HCT116 (cell line): Measurements from ENCODE around the gene CCS. TPM values are rescaled to one million over a fixed set of nuclear protein-coding genes. Genes with fewer than 3 reads are reported as not detected.

Experiments
- ATAC-seq: fragments of 200-7000 bp; cut with Tn5 transposase; 2 replicates; pipeline ENCODE4 v1.9.1; 2020; ENCODE audit warnings: mild to moderate bottlenecking, moderate library complexity
- BruUV-seq: library from RNA; stranded (reverse); fragments of 400-500 nt; replicated peaks from 2 replicates; lab custom pipeline; 2021; lab: Mats Ljungman, UMichigan
- CTCF ChIA-PET: fragments of 300-600 bp; sonication (Branson Sonifier 250); formaldehyde crosslinking; loops from one replicate; lab custom pipeline; 2021; ENCODE audit warnings: antibody characterized with exemption; lab: Charles Lee
- POLR2A ChIA-PET: fragments of 300-600, 350-600 bp; sonication (Branson Sonifier 250); formaldehyde crosslinking; loops from one replicate; lab custom pipeline; 2021; ENCODE audit warnings: antibody characterized with exemption; lab: Charles Lee
- RAD21 ChIA-PET, 2 experiments: fragments of 300-600 bp; sonication (Branson Sonifier 250); formaldehyde crosslinking; loops; one replicate each; lab custom pipeline; 2023; ENCODE audit warnings: low total read pairs in 2 of 2; ENCODE audit not compliant: uncharacterized antibody in 2 of 2, unreplicated experiment in 2 of 2, low non-redundant PET in 1 of 2; lab: Charles Lee
- DNase-seq: peaks from one replicate; pipeline ENCODE4 v3.0.0-alpha.2; 2010; ENCODE audit warnings: low read depth, low spot score
- H2AFZ ChIP-seq: fragments of 200-600 bp; shearing (Covaris generic), sonication (generic); 2 replicates; pipeline ENCODE4 v1.6.1; 2017; ENCODE audit warnings: low read depth, mixed run types, mixed read lengths, antibody characterized with exemption, low read length; ENCODE audit not compliant: poor library complexity, severe bottlenecking
- H3K27ac ChIP-seq: 2 replicates; pipeline ENCODE4 v1.5.1; 2012; ENCODE audit warnings: low read depth, low read length
- H3K27me3 ChIP-seq: fragments of 200-600 bp; sonication (generic); 2 replicates; pipeline ENCODE4 v1.6.1; 2016; ENCODE audit warnings: mixed run types, low read length, mixed read lengths; ENCODE audit not compliant: insufficient read depth
- H3K36me3 ChIP-seq, 2 experiments: fragments of 200-500 bp in 1 of 2; fragments of 200-600 bp in 1 of 2; sonication (Bioruptor generic) in 1 of 2; sonication (generic) in 1 of 2; 2 replicates each; pipeline versions ENCODE4 v1.5.1 to v1.6.1; 2014 to 2016; ENCODE audit warnings: low read length in 2 of 2, inconsistent platforms in 1 of 2, mixed read lengths in 1 of 2, mixed run types in 1 of 2; ENCODE audit not compliant: insufficient read depth in 2 of 2, control insufficient read depth in 1 of 2
- H3K4me1 ChIP-seq, 2 experiments: fragments of 200-600 bp in 1 of 2; sonication (generic) in 1 of 2; 2 replicates each; pipeline versions ENCODE4 v1.5.1 to v1.6.1; 2012 to 2017; ENCODE audit warnings: low read length in 2 of 2, inconsistent platforms in 1 of 2, mild to moderate bottlenecking in 1 of 2, mixed read lengths in 1 of 2, mixed run types in 1 of 2, moderate library complexity in 1 of 2; ENCODE audit not compliant: insufficient read depth in 2 of 2, control insufficient read depth in 1 of 2
- H3K4me2 ChIP-seq: fragments of 200-600 bp; sonication (generic); 2 replicates; pipeline ENCODE4 v1.6.1; 2017; ENCODE audit warnings: mixed run types, low read length, mixed read lengths
- H3K4me3 ChIP-seq, 2 experiments: fragments of 200-600 bp in 1 of 2; sonication (generic) in 1 of 2; replicated peaks in 1 of 2; 2 replicates each; pipeline ENCODE4 v1.5.1; 2011 to 2016; ENCODE audit warnings: low read length in 2 of 2, control low read depth in 1 of 2, low read depth in 1 of 2, mild to moderate bottlenecking in 1 of 2, mixed read lengths in 1 of 2, mixed run types in 1 of 2
- H3K79me2 ChIP-seq: fragments of 200-600 bp; sonication (generic); 2 replicates; pipeline ENCODE4 v1.6.1; 2017; ENCODE audit warnings: mild to moderate bottlenecking, mixed run types, low read length, moderate library complexity, mixed read lengths; ENCODE audit not compliant: insufficient read depth
- H3K9ac ChIP-seq: fragments of 200-600 bp; sonication (generic); 2 replicates; pipeline ENCODE4 v1.6.1; 2016; ENCODE audit warnings: low read length, mixed read lengths
- H3K9me2 ChIP-seq: fragments of 200-600 bp; sonication (generic), shearing (Covaris generic); 2 replicates; pipeline ENCODE4 v1.6.1; 2017; ENCODE audit warnings: mixed run types, mild to moderate bottlenecking, moderate library complexity; ENCODE audit not compliant: insufficient read depth
- H3K9me3 ChIP-seq, 2 experiments: fragments of 200-500 bp in 1 of 2; fragments of 200-600 bp in 1 of 2; sonication (Bioruptor generic) in 1 of 2; sonication (generic) in 1 of 2; 2 replicates each; pipeline ENCODE4 v1.6.1; 2014 to 2017; ENCODE audit warnings: low read length in 2 of 2, mixed read lengths in 2 of 2, inconsistent platforms in 1 of 2, low read depth in 1 of 2, mild to moderate bottlenecking in 1 of 2, mixed run types in 1 of 2, moderate library complexity in 1 of 2; ENCODE audit not compliant: control insufficient read depth in 1 of 2, insufficient read depth in 1 of 2
- H4K20me1 ChIP-seq: fragments of 200-600 bp; sonication (generic), shearing (Covaris generic); 2 replicates; pipeline ENCODE4 v1.6.1; 2017; ENCODE audit warnings: mixed run types, mild to moderate bottlenecking, moderate library complexity; ENCODE audit not compliant: insufficient read depth
- CBX3 ChIP-seq: IDR thresholded peaks from 2 replicates; pipeline ENCODE4 v1.6.1; 2012; ENCODE audit warnings: low read depth
- EGR1 ChIP-seq: IDR thresholded peaks from 2 replicates; pipeline ENCODE4 v1.6.1; 2012; ENCODE audit warnings: low read depth
- EZH2 ChIP-seq: fragments of 200-600 bp; sonication (generic); IDR thresholded peaks from 2 replicates; pipeline ENCODE4 v1.6.1; 2017; ENCODE audit warnings: antibody characterized with exemption, mixed run types
- EZH2phosphoT487 ChIP-seq: fragments of 200-600 bp; IDR thresholded peaks from 2 replicates; pipeline ENCODE4 v1.6.1; 2018; ENCODE audit warnings: antibody characterized with exemption, borderline replicate concordance
- JUND ChIP-seq: IDR thresholded peaks from 2 replicates; pipeline ENCODE4 v1.6.1; 2012
- RAD21 ChIP-seq: IDR thresholded peaks from 2 replicates; pipeline ENCODE4 v1.6.1; 2012; ENCODE audit warnings: low read depth, mild to moderate bottlenecking
- TCF7L2 ChIP-seq: IDR thresholded peaks from 2 replicates; pipeline ENCODE4 v1.7.0; 2011; ENCODE audit warnings: borderline replicate concordance, inconsistent platforms; ENCODE audit not compliant: insufficient read depth, insufficient read length; ENCODE audit errors: extremely low read depth
- ZFX ChIP-seq: fragments of 450-650 bp; IDR thresholded peaks from 2 replicates; pipeline ENCODE4 v1.6.1; 2017
- ZNF274 ChIP-seq: fragments of 200-500 bp; sonication (Bioruptor generic); IDR thresholded peaks from 2 replicates; pipeline ENCODE4 v1.6.1; 2014; ENCODE audit warnings: mild to moderate bottlenecking, low read depth, low read length, inconsistent platforms
- intact Hi-C: fragments of 100-400 bp; cut with micrococcal nuclease; formaldehyde crosslinking; loops from 2 replicates; pipeline ENCODE4 v1.10.0; 2022
- total RNA-seq: library from RNA; stranded (reverse); gene quantifications from one replicate; pipeline ENCODE4 v1.2.1, GENCODE V29; 2021; ENCODE audit not compliant: unreplicated experiment
- TF ChIP-seq, protein P1 (sequence below): IDR thresholded peaks from 2 replicates; pipeline ENCODE4 v1.6.1; 2012
- TF ChIP-seq, protein P2 (sequence below): IDR thresholded peaks from 2 replicates; pipeline ENCODE4 v1.6.1; 2012
- TF ChIP-seq, protein P3 (sequence below), 3 experiments: fragments of 200-600 bp in 1 of 3; sonication (generic) in 1 of 3; IDR thresholded peaks in 2 of 3; conservative IDR thresholded peaks in 1 of 3; 2 replicates each; pipeline ENCODE4 v1.5.1; 2012 to 2017; ENCODE audit warnings: low read depth in 2 of 3, low read length in 2 of 3, antibody characterized with exemption in 1 of 3, borderline replicate concordance in 1 of 3, control low read depth in 1 of 3, mild to moderate bottlenecking in 1 of 3, mixed read lengths in 1 of 3, mixed run types in 1 of 3, moderate library complexity in 1 of 3; ENCODE audit not compliant: insufficient read depth in 1 of 3
- TF ChIP-seq, protein P4 (sequence below): IDR thresholded peaks from 2 replicates; pipeline ENCODE4 v1.6.1; 2012; ENCODE audit warnings: low read depth

CCS gene
- total RNA-seq, 1 experiment from 2014 or later, result 40.6 TPM

DNA sequence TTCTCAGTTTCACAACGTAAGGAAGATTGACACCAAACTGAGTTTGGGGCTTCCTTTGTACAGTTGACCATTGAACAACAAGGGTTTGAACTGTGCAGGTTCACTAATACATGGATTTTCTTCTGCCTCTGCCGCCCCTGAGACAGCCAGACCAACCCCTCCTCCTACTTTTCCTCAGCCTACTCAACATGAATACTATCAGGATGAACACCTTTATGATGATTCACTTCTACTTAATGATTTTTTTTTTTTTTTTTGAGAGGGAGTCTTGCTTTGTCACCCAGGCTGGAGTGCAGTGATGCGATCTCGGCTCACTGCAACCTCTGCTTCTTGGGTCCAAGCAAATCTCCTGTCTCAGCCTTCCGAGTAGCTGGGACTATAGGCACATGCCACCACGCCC lies 60.1 kb downstream of the CCS start:
- CTCF ChIA-PET, result no interaction called here
- Histone ChIP-seq H3K9me3 (no peaks in the 10 kb centered on the region), H3K4me1 (peaks cover 0 to 15% of the 10 kb centered on the region in 2 experiments; a peak in 2 of 4 replicates), H3K4me2 (peak overlapping the region; percentile 21; the same call in 1 of the 2 replicates), H2AFZ (no peak overlapping the region), H3K27ac (no peak overlapping the region), H3K9me2 (no peaks in the 10 kb centered on the region), H3K27me3 (no peaks in the 10 kb centered on the region), H3K79me2 (peaks cover 95% of the 10 kb centered on the region), H3K36me3 (peaks cover 26 to 29% of the 10 kb centered on the region in 2 experiments), H4K20me1 (peaks cover 4% of the 10 kb centered on the region; the same call in 1 of the 2 replicates), H3K9ac (no peak overlapping the region), H3K4me3 (no peak overlapping the region)
- DNase-seq (no peak), ATAC-seq (peak; percentile 11; the same call in 1 of the 2 replicates)
- TF ChIP-seq, protein P1, sequence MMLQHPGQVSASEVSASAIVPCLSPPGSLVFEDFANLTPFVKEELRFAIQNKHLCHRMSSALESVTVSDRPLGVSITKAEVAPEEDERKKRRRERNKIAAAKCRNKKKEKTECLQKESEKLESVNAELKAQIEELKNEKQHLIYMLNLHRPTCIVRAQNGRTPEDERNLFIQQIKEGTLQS, result no peak
- TF ChIP-seq EGR1, result no peak
- no peak for TF ChIP-seq RAD21
- TF ChIP-seq ZNF274, result no peak
- TF ChIP-seq EZH2phosphoT487, result no peak
- TF ChIP-seq, protein P2, sequence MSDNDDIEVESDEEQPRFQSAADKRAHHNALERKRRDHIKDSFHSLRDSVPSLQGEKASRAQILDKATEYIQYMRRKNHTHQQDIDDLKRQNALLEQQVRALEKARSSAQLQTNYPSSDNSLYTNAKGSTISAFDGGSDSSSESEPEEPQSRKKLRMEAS, result no peak
- TF ChIP-seq, protein P3, sequence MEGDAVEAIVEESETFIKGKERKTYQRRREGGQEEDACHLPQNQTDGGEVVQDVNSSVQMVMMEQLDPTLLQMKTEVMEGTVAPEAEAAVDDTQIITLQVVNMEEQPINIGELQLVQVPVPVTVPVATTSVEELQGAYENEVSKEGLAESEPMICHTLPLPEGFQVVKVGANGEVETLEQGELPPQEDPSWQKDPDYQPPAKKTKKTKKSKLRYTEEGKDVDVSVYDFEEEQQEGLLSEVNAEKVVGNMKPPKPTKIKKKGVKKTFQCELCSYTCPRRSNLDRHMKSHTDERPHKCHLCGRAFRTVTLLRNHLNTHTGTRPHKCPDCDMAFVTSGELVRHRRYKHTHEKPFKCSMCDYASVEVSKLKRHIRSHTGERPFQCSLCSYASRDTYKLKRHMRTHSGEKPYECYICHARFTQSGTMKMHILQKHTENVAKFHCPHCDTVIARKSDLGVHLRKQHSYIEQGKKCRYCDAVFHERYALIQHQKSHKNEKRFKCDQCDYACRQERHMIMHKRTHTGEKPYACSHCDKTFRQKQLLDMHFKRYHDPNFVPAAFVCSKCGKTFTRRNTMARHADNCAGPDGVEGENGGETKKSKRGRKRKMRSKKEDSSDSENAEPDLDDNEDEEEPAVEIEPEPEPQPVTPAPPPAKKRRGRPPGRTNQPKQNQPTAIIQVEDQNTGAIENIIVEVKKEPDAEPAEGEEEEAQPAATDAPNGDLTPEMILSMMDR (IDR thresholded peaks at IDR 0.05 in 2 of 3, conservative IDR thresholded peaks at IDR 0.05 in 1 of 3; ENCODE audit: borderline replicate concordance in 1 of 3, insufficient read depth in 1 of 3, low read depth in 2 of 3, low read length in 2 of 3), result no peak
- no peak for TF ChIP-seq EZH2
- no peak for TF ChIP-seq CBX3
- TF ChIP-seq ZFX, result no peak
- TF ChIP-seq JUND, result no peak
- no peak for TF ChIP-seq TCF7L2
- TF ChIP-seq, protein P4, sequence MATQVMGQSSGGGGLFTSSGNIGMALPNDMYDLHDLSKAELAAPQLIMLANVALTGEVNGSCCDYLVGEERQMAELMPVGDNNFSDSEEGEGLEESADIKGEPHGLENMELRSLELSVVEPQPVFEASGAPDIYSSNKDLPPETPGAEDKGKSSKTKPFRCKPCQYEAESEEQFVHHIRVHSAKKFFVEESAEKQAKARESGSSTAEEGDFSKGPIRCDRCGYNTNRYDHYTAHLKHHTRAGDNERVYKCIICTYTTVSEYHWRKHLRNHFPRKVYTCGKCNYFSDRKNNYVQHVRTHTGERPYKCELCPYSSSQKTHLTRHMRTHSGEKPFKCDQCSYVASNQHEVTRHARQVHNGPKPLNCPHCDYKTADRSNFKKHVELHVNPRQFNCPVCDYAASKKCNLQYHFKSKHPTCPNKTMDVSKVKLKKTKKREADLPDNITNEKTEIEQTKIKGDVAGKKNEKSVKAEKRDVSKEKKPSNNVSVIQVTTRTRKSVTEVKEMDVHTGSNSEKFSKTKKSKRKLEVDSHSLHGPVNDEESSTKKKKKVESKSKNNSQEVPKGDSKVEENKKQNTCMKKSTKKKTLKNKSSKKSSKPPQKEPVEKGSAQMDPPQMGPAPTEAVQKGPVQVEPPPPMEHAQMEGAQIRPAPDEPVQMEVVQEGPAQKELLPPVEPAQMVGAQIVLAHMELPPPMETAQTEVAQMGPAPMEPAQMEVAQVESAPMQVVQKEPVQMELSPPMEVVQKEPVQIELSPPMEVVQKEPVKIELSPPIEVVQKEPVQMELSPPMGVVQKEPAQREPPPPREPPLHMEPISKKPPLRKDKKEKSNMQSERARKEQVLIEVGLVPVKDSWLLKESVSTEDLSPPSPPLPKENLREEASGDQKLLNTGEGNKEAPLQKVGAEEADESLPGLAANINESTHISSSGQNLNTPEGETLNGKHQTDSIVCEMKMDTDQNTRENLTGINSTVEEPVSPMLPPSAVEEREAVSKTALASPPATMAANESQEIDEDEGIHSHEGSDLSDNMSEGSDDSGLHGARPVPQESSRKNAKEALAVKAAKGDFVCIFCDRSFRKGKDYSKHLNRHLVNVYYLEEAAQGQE, result no peak
- RAD21 ChIA-PET, result no interaction called here
- POLR2A ChIA-PET, result interaction anchor here (1.1 kb wide), 1 partner anchor 24 kb away, joined by 3 read pairs; the partner anchor contains the start of gene RBM4B
- BruUV-seq, result no TSS peak
- intact Hi-C loops, result no loop called here
